EL (cell line): ENCODE measurements around the gene KDM5B.
A peak's percentile ranks its signal among the peaks of the same experiment; 100 is the strongest.
"Not testable (repeated sequence)": the region's sequence is repeated elsewhere in the genome, so short reads cannot be mapped to it uniquely, and the experiment has no call there.

ENCODE experiments used
- DNase-seq: peaks from one replicate; pipeline ENCODE4 v3.0.0-alpha.2; 2016

The KDM5B gene

GRCh38 chr1:202812176-202813026 lies 4.2 kb upstream of the KDM5B start:
- DNase-seq: no peak

GRCh38 chr1:202811296-202812175 lies 3.3 kb upstream of the KDM5B start:
- DNase-seq: peak; percentile 33

- DNase-seq: peak; percentile 96
Measured at GRCh38 chr1:202810615-202811295, 2.5 kb upstream of the KDM5B start, which contains the start of gene PCAT6. TSS of gene PCAT6 (plus strand) at chr1:202810954.

GRCh38 chr1:202810193-202810614 lies 2.0 kb upstream of the KDM5B start:
- DNase-seq: no peak

- DNase-seq: no peak
Measured at GRCh38 chr1:202809597-202810159, 1.5 kb upstream of the KDM5B start.

- DNase-seq: peak; percentile 51
Measured at GRCh38 chr1:202807451-202807925, 733 bp downstream of the KDM5B start.

- DNase-seq: peak; percentile 29
Measured at GRCh38 chr1:202806845-202807450, 1.3 kb downstream of the KDM5B start.

- DNase-seq: peak; percentile 15
Measured at GRCh38 chr1:202805886-202806844, 2.1 kb downstream of the KDM5B start.

- no peak for DNase-seq
Measured at GRCh38 chr1:202804126-202804525, 4.1 kb downstream of the KDM5B start.

- peak; percentile 68 for DNase-seq
Measured at GRCh38 chr1:202802998-202803932, 5.0 kb downstream of the KDM5B start.

GRCh38 chr1:202802034-202802433 lies 6.2 kb downstream of the KDM5B start:
- DNase-seq: no peak

GRCh38 chr1:202801175-202801574 lies 7.0 kb downstream of the KDM5B start:
- no peak for DNase-seq

GRCh38 chr1:202800742-202801141 lies 7.5 kb downstream of the KDM5B start:
- no peak for DNase-seq

- DNase-seq: no peak
Measured at GRCh38 chr1:202798792-202799331, 9.4 kb downstream of the KDM5B start.

- no peak for DNase-seq
Measured at GRCh38 chr1:202798260-202798659, 10.0 kb downstream of the KDM5B start.

- DNase-seq: no peak
Measured at GRCh38 chr1:202796670-202797069, 11.6 kb downstream of the KDM5B start.

GRCh38 chr1:202794931-202795330 lies 13.3 kb downstream of the KDM5B start:
- not testable (repeated sequence) for DNase-seq

- DNase-seq: peak; percentile 27
Measured at GRCh38 chr1:202794051-202794740, 14.0 kb downstream of the KDM5B start.
